PC-3 (cell line): ENCODE data around the gene GPHA2. TPM values are rescaled to one million over a fixed set of nuclear protein-coding genes. Genes with fewer than 3 reads are reported as not detected.

Experiments
- ATAC-seq: fragments of 200-7000 bp; cut with Tn5 transposase; 2 replicates; pipeline ENCODE4 v1.9.1; 2020; ENCODE audit warnings: mild to moderate bottlenecking, moderate library complexity
- BruUV-seq: library from RNA; stranded (reverse); fragments of 400-500 nt; replicated peaks from 2 replicates; lab custom pipeline; 2021; lab: Mats Ljungman, UMichigan
- CTCF ChIA-PET: fragments of 300-600 bp; sonication (Branson Sonifier 250); formaldehyde crosslinking; loops from one replicate; lab custom pipeline; 2022; ENCODE audit warnings: antibody characterized with exemption; lab: Charles Lee
- POLR2A ChIA-PET: fragments of 300-600 bp; sonication (Branson Sonifier 250); formaldehyde crosslinking; loops from one replicate; lab custom pipeline; 2022; ENCODE audit warnings: antibody characterized with exemption; ENCODE audit not compliant: unreplicated experiment; lab: Charles Lee
- DNase-seq: peaks from one replicate; pipeline ENCODE4 v3.0.0-alpha.2; 2015
- H2AFZ ChIP-seq: fragments of 300-600 bp; sonication (generic); 2 replicates; pipeline ENCODE4 v1.6.0; 2016; ENCODE audit warnings: antibody characterized with exemption, low read length
- H3F3A ChIP-seq: fragments of 300-600 bp; sonication (generic); one replicate; pipeline ENCODE4 v1.6.0; 2017; ENCODE audit warnings: antibody characterized with exemption, low read length, control low read depth, mild to moderate bottlenecking; ENCODE audit not compliant: unreplicated experiment
- H3K27ac ChIP-seq: fragments of 300-600 bp; sonication (generic); 2 replicates; pipeline ENCODE4 v1.5.1; 2016; ENCODE audit warnings: mild to moderate bottlenecking, low read length
- H3K27me3 ChIP-seq: fragments of 300-600 bp; sonication (generic); 2 replicates; pipeline ENCODE4 v1.6.1; 2016; ENCODE audit warnings: low read length, mixed read lengths
- H3K36me3 ChIP-seq: fragments of 300-600 bp; sonication (generic); 2 replicates; pipeline ENCODE4 v1.6.1; 2016; ENCODE audit warnings: low read depth, mixed run types, low read length, mixed read lengths
- H3K4me1 ChIP-seq: fragments of 300-600 bp; sonication (generic); 2 replicates; pipeline ENCODE4 v1.5.1; 2016; ENCODE audit warnings: low read length; ENCODE audit not compliant: insufficient read depth
- H3K4me2 ChIP-seq: fragments of 300-600 bp; sonication (generic); 2 replicates; pipeline ENCODE4 v1.6.0; 2016; ENCODE audit warnings: low read length
- H3K4me3 ChIP-seq: fragments of 300-600 bp; sonication (generic); 2 replicates; pipeline ENCODE4 v1.5.1; 2016; ENCODE audit warnings: mild to moderate bottlenecking, low read length, mixed read lengths
- H3K79me2 ChIP-seq: fragments of 300-600 bp; sonication (generic); 2 replicates; pipeline ENCODE4 v1.6.1; 2017; ENCODE audit warnings: low read length, mixed read lengths
- H3K9ac ChIP-seq: fragments of 300-600 bp; sonication (generic); 2 replicates; pipeline ENCODE4 v1.6.0; 2016; ENCODE audit warnings: mild to moderate bottlenecking, low read length
- H3K9me2 ChIP-seq: fragments of 300-600 bp; sonication (generic); replicated peaks from 2 replicates; pipeline ENCODE4 v1.6.1; 2016; ENCODE audit warnings: mixed run types, low read length, mixed read lengths
- H3K9me3 ChIP-seq: fragments of 300-600 bp; sonication (generic); 2 replicates; pipeline ENCODE4 v1.6.1; 2016; ENCODE audit warnings: low read length, mixed read lengths
- H4K20me1 ChIP-seq: fragments of 300-600 bp; sonication (generic); 2 replicates; pipeline ENCODE4 v1.6.1; 2016; ENCODE audit warnings: low read length, mixed read lengths
- EZH2 ChIP-seq: fragments of 300-600 bp; sonication (generic); IDR thresholded peaks from one replicate; pipeline ENCODE4 v1.6.1; 2017; ENCODE audit warnings: antibody characterized with exemption, mild to moderate bottlenecking, low read length; ENCODE audit not compliant: unreplicated experiment
- EZH2phosphoT487 ChIP-seq: fragments of 300-600 bp; sonication (generic); IDR thresholded peaks from 2 replicates; pipeline ENCODE4 v1.6.1; 2018; ENCODE audit warnings: mild to moderate bottlenecking, antibody characterized with exemption, low read length, borderline replicate concordance
- intact Hi-C: fragments of 100-400 bp; cut with micrococcal nuclease; formaldehyde crosslinking; loops from 2 replicates; pipeline ENCODE4 v1.9.0; 2023
- total RNA-seq: library from RNA; depleted of rRNA; stranded (reverse); fragments of >200 nt; gene quantifications from 2 replicates; pipeline ENCODE4 v1.2.3, GENCODE V29; 2014
- TF ChIP-seq, protein P1 (sequence below): fragments of 300-600 bp; sonication (generic); conservative IDR thresholded peaks from 2 replicates; pipeline ENCODE4 v1.5.1; 2017; ENCODE audit warnings: antibody characterized with exemption, low read depth, mild to moderate bottlenecking, low read length

GPHA2 gene
- total RNA-seq, 1 experiment from 2014 or later: not detected

DNA sequence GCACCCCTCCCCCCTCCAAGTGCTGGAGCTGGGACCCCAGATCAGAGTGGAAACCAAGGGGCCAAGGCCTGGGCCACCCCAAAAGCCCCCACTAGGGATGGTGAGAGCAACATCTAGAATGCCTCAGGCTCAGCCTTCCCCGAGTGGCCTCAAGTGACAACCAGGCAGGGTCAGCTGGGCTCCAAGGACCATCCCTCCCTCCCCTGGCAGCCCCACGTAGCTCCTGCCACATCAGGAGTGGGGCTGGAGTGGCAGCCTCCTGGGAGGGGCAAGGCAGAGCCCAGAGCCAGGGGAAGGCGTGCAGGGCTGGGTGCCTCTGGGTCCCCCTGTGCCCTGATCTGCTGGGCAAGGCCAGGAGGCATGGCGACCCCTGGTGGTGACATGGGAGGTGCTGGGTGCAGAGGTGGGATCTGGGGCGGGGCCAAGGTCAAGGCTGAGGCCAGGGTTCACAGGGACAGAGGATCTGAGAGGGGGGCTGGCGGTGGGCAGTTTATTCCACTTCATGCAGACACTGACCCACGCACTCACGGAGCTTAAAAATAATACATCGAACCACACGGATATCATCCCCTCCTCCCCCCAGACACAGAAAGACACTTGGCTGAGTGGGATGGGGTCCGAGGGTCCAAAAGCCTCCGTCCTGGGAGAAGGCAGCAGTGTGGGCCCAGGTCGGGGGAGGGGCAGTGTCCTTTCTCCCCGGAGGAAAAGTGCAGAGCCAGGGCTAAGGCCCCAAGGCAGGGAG is 41.5 kb downstream of the GPHA2 start:
- CTCF ChIA-PET: interaction anchor here (1.0 to 1.2 kb wide), 2 partner anchors 46 to 50 kb away, joined by 3 read pairs; partner anchors contain the start of gene CDC42BPG
- Histone ChIP-seq H3K4me2 (no peak overlapping the region), H2AFZ (no peak overlapping the region), H3K27ac (no peak overlapping the region), H3K9ac (no peak overlapping the region), H3K4me1 (peaks cover under 1% of the 10 kb centered on the region; the same call in 1 of the 2 replicates), H3K36me3 (peaks cover 5% of the 10 kb centered on the region; the same call in 1 of the 2 replicates), H3F3A (no peaks in the 10 kb centered on the region), H3K4me3 (no peak overlapping the region), H3K27me3 (no peaks in the 10 kb centered on the region), H3K9me2 (no peaks in the 10 kb centered on the region), H4K20me1 (no peaks in the 10 kb centered on the region), H3K79me2 (no peaks in the 10 kb centered on the region), H3K9me3 (no peaks in the 10 kb centered on the region)
- intact Hi-C loops: loop anchor here (1.0 kb wide), 1 partner anchor 47 kb away; no protein-coding TSS in a partner anchor
- POLR2A ChIA-PET: no interaction called here
- BruUV-seq: no TSS peak
- ATAC-seq: peak; percentile 88
- TF ChIP-seq, protein P1, sequence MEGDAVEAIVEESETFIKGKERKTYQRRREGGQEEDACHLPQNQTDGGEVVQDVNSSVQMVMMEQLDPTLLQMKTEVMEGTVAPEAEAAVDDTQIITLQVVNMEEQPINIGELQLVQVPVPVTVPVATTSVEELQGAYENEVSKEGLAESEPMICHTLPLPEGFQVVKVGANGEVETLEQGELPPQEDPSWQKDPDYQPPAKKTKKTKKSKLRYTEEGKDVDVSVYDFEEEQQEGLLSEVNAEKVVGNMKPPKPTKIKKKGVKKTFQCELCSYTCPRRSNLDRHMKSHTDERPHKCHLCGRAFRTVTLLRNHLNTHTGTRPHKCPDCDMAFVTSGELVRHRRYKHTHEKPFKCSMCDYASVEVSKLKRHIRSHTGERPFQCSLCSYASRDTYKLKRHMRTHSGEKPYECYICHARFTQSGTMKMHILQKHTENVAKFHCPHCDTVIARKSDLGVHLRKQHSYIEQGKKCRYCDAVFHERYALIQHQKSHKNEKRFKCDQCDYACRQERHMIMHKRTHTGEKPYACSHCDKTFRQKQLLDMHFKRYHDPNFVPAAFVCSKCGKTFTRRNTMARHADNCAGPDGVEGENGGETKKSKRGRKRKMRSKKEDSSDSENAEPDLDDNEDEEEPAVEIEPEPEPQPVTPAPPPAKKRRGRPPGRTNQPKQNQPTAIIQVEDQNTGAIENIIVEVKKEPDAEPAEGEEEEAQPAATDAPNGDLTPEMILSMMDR: peak; percentile 97
- TF ChIP-seq EZH2: no peak
- DNase-seq: peak; percentile 83

DNA sequence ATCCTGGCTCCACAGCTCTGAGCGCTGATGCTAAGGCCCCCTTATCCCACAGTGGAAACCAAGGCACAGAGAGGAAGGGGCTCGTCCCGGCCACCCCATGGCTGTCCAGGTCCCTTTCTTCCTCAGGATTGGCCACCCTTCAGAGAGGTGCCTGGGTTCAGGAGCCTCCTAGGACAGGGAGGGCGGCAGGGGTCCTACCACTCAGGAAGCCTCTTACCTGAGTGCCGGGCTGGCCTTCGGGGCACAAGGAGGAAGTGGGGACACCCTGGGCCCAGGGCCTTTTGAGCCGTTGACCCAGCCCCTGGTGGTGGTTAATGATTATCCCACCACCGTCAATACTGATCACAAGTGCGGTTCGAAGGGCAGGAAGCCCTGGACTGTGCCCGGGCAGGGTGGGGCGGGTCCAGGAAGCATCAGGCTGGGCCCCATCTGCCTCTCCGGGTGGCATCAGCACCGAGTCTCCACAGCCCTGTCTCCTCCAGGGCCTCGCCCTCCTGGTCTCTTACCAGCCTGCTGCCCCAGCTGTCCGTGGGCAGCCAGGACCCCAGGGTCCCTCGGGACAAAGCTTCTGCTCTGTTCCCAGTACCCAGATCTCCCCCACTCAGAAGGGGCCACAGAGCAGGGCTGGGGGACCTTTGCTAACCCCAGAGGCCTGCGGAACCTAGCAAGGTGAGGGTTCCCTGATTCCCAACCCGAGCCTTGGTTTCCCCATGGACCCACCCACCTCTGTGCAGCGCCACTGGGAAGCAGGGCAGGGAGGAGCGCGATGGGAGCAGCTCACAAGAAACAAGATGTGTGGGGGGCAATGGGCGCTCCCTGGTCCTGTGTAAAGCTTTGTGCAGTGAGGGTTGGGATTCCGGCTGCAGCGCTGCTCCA is 42.3 kb downstream of the GPHA2 start:
- BruUV-seq: no TSS peak
- H3K79me2 ChIP-seq: no peaks in the 10 kb centered on the region
- H3K9me2 ChIP-seq: no peaks in the 10 kb centered on the region
- H3K9ac ChIP-seq: no peak overlapping the region
- TF ChIP-seq EZH2 (no peak), EZH2phosphoT487 (no peak)
- TF ChIP-seq, protein P1: no peak
- intact Hi-C loops: loop anchor here (1.0 kb wide), 1 partner anchor 46 kb away; no protein-coding TSS in a partner anchor
- peaks cover 5% of the 10 kb centered on the region; the same call in 1 of the 2 replicates for H3K36me3 ChIP-seq
- H3K27ac ChIP-seq: no peak overlapping the region
- CTCF ChIA-PET: interaction anchor here (1.0 to 1.2 kb wide), 3 partner anchors 45 to 49 kb away, joined by 3 to 5 read pairs (median 3); partner anchors contain the start of gene CDC42BPG
- no peaks in the 10 kb centered on the region for H3K9me3 ChIP-seq
- DNase-seq: no peak
- no peak overlapping the region for H2AFZ ChIP-seq
- H4K20me1 ChIP-seq: no peaks in the 10 kb centered on the region
- no peaks in the 10 kb centered on the region for H3K27me3 ChIP-seq
- no peaks in the 10 kb centered on the region for H3F3A ChIP-seq
- peaks cover 8% of the 10 kb centered on the region for H3K4me1 ChIP-seq
- no peak for ATAC-seq
- POLR2A ChIA-PET: no interaction called here
- H3K4me3 ChIP-seq: no peak overlapping the region
- no peak overlapping the region for H3K4me2 ChIP-seq
